Fibroblast of villous mesenchyme (primary cell): ENCODE data around the gene RAD18. TPM values are rescaled to one million over a fixed set of nuclear protein-coding genes. Genes with fewer than 3 reads are reported as not detected.

Experiments used
- DNase-seq: peaks from one replicate; pipeline ENCODE4 v3.0.0-alpha.2; 2010; ENCODE audit warnings: low read depth
- H3K4me3 ChIP-seq: 2 replicates; pipeline ENCODE4 v1.5.1; 2011; ENCODE audit warnings: low read depth, mild to moderate bottlenecking, low read length
- CTCF ChIP-seq: IDR thresholded peaks from 2 replicates; pipeline ENCODE4 v1.5.1; 2012; ENCODE audit warnings: low read depth, mild to moderate bottlenecking, low read length; ENCODE audit not compliant: insufficient read depth
- total RNA-seq: library from RNA; depleted of rRNA; stranded (reverse); fragments of >200 nt; gene quantifications from 2 replicates; pipeline ENCODE4 v1.2.3, GENCODE V29; 2012

The RAD18 gene
- total RNA-seq, 1 donor = 18.1 TPM

- H3K4me3 ChIP-seq = no peak overlapping the region
- no peak for DNase-seq
- TF ChIP-seq CTCF = no peak
Measured at GRCh38 chr3:8975081-8976020, 12.1 kb upstream of the RAD18 start.

- H3K4me3 ChIP-seq = no peak overlapping the region
- no peak for DNase-seq
- TF ChIP-seq CTCF = no peak
Measured at GRCh38 chr3:8974458-8974857, 11.2 kb upstream of the RAD18 start.

- H3K4me3 ChIP-seq = no peak overlapping the region
- peak; percentile 49 for DNase-seq
- no peak for TF ChIP-seq CTCF
Measured at GRCh38 chr3:8972639-8973038, 9.4 kb upstream of the RAD18 start.

GRCh38 chr3:8970971-8971589 is 7.8 kb upstream of the RAD18 start:
- peak; percentile 98 for TF ChIP-seq CTCF
- H3K4me3 ChIP-seq = no peak overlapping the region
- peak; percentile 72 for DNase-seq

GRCh38 chr3:8969241-8969640 is 6.0 kb upstream of the RAD18 start:
- TF ChIP-seq CTCF = no peak
- H3K4me3 ChIP-seq = no peak overlapping the region
- no peak for DNase-seq

- no peak for DNase-seq
- no peak for TF ChIP-seq CTCF
- H3K4me3 ChIP-seq = no peak overlapping the region
Measured at GRCh38 chr3:8968375-8968882, 5.2 kb upstream of the RAD18 start.
